ENCODE measurements around the gene FBLN1. TPM values are rescaled to one million over a fixed set of nuclear protein-coding genes. Genes with fewer than 3 reads are reported as not detected.

FBLN1 gene
- total and polyA plus RNA-seq, 2 donors (not counting 3 experiments of a cell fraction or from before 2014, with no cell fraction given) = 1.2 to 4.0 TPM

- BruUV-seq (replicated peaks) = no TSS peak
- H3K4me2 ChIP-seq (ENCODE audit: insufficient read depth, low read length) = no peak overlapping the region
These were observed 48.8 kb downstream of the FBLN1 start for GRCh38 chr22:45551310-45552016.

More at GRCh38 chr22:45551310-45552016, 48.8 kb downstream of the FBLN1 start:
- H3K9me3 ChIP-seq (replicated peaks; ENCODE audit: control insufficient read depth, insufficient read depth, low read length) = no peaks in the 10 kb centered on the region
- no peaks in the 10 kb centered on the region for H3K36me3 ChIP-seq (ENCODE audit: control insufficient read depth in 2 of 2, extremely low read depth in 1 of 2, insufficient read depth in 2 of 2, low read length in 2 of 2)
- TF ChIP-seq MAX (IDR thresholded peaks at IDR 0.05; ENCODE audit: insufficient read depth, insufficient read length) = no peak
- TF ChIP-seq FOS (IDR thresholded peaks at IDR 0.05; ENCODE audit: borderline replicate concordance, insufficient read depth, low read length) = no peak
- TF ChIP-seq POLR2A (IDR thresholded peaks at IDR 0.05; ENCODE audit: low read depth, low read length) = no peak
- no peak for TF ChIP-seq MYC (IDR thresholded peaks at IDR 0.05; ENCODE audit: low read depth, low read length)
- no peak for TF ChIP-seq JUN (IDR thresholded peaks at IDR 0.05; ENCODE audit: borderline replicate concordance, insufficient read depth, insufficient read length, low read depth)
- TF ChIP-seq POLR2AphosphoS5 (IDR thresholded peaks at IDR 0.05; ENCODE audit: insufficient read depth, low read depth, low read length) = no peak
- TF ChIP-seq EZH2 (IDR thresholded peaks at IDR 0.05; ENCODE audit: borderline replicate concordance, low read depth, low read length, severe bottlenecking) = no peak
- no peak for TF ChIP-seq GATA2 (IDR thresholded peaks at IDR 0.05; ENCODE audit: insufficient read depth, insufficient read length, low read depth, low read length)
- no peak for TF ChIP-seq CTCF (IDR thresholded peaks at IDR 0.05; ENCODE audit: extremely low read depth in 1 of 2, insufficient read depth in 1 of 2, low read depth in 1 of 2, low read length in 2 of 2)
- DNase-seq (ENCODE audit: low read depth, low spot score) (no peak), FAIRE-seq (no peak)
- H3K27ac ChIP-seq (ENCODE audit: insufficient read depth, low read depth, low read length) = no peak overlapping the region
- ChIA-PET CTCF (interaction anchor here (4.2 kb wide), 1 partner anchor 109 kb away, joined by 52 read pairs; no protein-coding TSS in a partner anchor), POLR2A (no interaction called here)
- intact Hi-C loops (cut with micrococcal nuclease) = no loop called here
- H3K4me3 ChIP-seq (replicated peaks in 1 of 3; ENCODE audit: insufficient read depth in 1 of 3, low read depth in 1 of 3, low read length in 3 of 3) = no peak overlapping the region
- dilution Hi-C loops (cut with MboI; ENCODE audit: extremely low pct_ligation_motif_present, low sequenced_read_pairs) = no loop called here
- no peaks in the 10 kb centered on the region for H3K9me1 ChIP-seq (replicated peaks; ENCODE audit: control insufficient read depth, extremely low read depth, insufficient read depth, low read length)
- no peaks in the 10 kb centered on the region for H3K27me3 ChIP-seq (ENCODE audit: control insufficient read depth in 2 of 2, insufficient read depth in 2 of 2, low read length in 2 of 2)
- no peaks in the 10 kb centered on the region for H4K20me1 ChIP-seq (replicated peaks; ENCODE audit: control insufficient read depth, extremely low read depth, insufficient read depth, low read length)
- H2AFZ ChIP-seq (ENCODE audit: low read depth, low read length) = no peak overlapping the region
- no peaks in the 10 kb centered on the region for H3K4me1 ChIP-seq (ENCODE audit: control insufficient read depth, extremely low read depth, insufficient read depth, low read length)
- H3K79me2 ChIP-seq (ENCODE audit: control insufficient read depth, insufficient read depth, low read length) = no peaks in the 10 kb centered on the region
- no peak overlapping the region for H3K9ac ChIP-seq (replicated peaks; ENCODE audit: extremely low read depth, insufficient read depth, low read length)

Data from endothelial cell of umbilical vein (primary cell).